Glutamatergic neuron (in vitro differentiated cells): ENCODE results near the gene M6PR. TPM values are rescaled to one million over a fixed set of nuclear protein-coding genes. Genes with fewer than 3 reads are reported as not detected.
"Not testable (repeated sequence)": the region's sequence is repeated elsewhere in the genome, so short reads cannot be mapped to it uniquely, and the experiment has no call there.

Experiments used
- DNase-seq: peaks from one replicate; pipeline ENCODE4 v3.0.0; 2022
- H3K27ac Mint-ChIP-seq: one replicate; pipeline ENCODE4 v1.8.0; 2020; ENCODE audit warnings: mild to moderate bottlenecking, mixed read lengths, inconsistent platforms; ENCODE audit not compliant: unreplicated experiment
- H3K27me3 Mint-ChIP-seq: one replicate; pipeline ENCODE4 v1.8.0; 2020; ENCODE audit warnings: mild to moderate bottlenecking, moderate library complexity, mixed read lengths, inconsistent platforms; ENCODE audit not compliant: unreplicated experiment
- H3K36me3 Mint-ChIP-seq: one replicate; pipeline ENCODE4 v1.8.0; 2020; ENCODE audit warnings: mild to moderate bottlenecking, mixed read lengths, inconsistent platforms; ENCODE audit not compliant: unreplicated experiment
- H3K4me1 Mint-ChIP-seq: one replicate; pipeline ENCODE4 v1.8.0; 2020; ENCODE audit warnings: mild to moderate bottlenecking, low read depth, mixed read lengths, inconsistent platforms; ENCODE audit not compliant: unreplicated experiment
- H3K4me3 Mint-ChIP-seq: one replicate; pipeline ENCODE4 v1.8.0; 2020; ENCODE audit warnings: mild to moderate bottlenecking, mixed read lengths, inconsistent platforms; ENCODE audit not compliant: unreplicated experiment
- H3K9me3 Mint-ChIP-seq: one replicate; pipeline ENCODE4 v1.8.0; 2020; ENCODE audit warnings: mild to moderate bottlenecking, moderate library complexity, mixed read lengths, inconsistent platforms; ENCODE audit not compliant: unreplicated experiment
- CTCF ChIP-seq: fragments of 200-600 bp; sonication (generic); IDR thresholded peaks from one replicate; pipeline ENCODE4 v1.5.0; 2021; ENCODE audit not compliant: partially characterized antibody, unreplicated experiment
- total RNA-seq: library from RNA; stranded (reverse); fragmentation: NEBNext Ultra II Directional; extraction: Animal tissue kit (Norgen Biotek cat#: 25700); gene quantifications from one replicate; pipeline ENCODE4 v1.2.1, GENCODE V29; 2021; ENCODE audit not compliant: unreplicated experiment

The M6PR gene
- total RNA-seq, 1 donor from 2014 or later = 98.8 TPM

- H3K36me3 Mint-ChIP-seq = no peaks in the 10 kb centered on the region
- H3K27me3 Mint-ChIP-seq = no peaks in the 10 kb centered on the region
- TF ChIP-seq CTCF = no peak
- no peak overlapping the region for H3K27ac Mint-ChIP-seq
- H3K4me3 Mint-ChIP-seq = no peak overlapping the region
- no peak for DNase-seq
- H3K4me1 Mint-ChIP-seq = peaks cover 7% of the 10 kb centered on the region
- peaks cover 4% of the 10 kb centered on the region for H3K9me3 Mint-ChIP-seq
Measured at GRCh38 chr12:8946733-8947132, 2.7 kb downstream of the M6PR start.

DNA sequence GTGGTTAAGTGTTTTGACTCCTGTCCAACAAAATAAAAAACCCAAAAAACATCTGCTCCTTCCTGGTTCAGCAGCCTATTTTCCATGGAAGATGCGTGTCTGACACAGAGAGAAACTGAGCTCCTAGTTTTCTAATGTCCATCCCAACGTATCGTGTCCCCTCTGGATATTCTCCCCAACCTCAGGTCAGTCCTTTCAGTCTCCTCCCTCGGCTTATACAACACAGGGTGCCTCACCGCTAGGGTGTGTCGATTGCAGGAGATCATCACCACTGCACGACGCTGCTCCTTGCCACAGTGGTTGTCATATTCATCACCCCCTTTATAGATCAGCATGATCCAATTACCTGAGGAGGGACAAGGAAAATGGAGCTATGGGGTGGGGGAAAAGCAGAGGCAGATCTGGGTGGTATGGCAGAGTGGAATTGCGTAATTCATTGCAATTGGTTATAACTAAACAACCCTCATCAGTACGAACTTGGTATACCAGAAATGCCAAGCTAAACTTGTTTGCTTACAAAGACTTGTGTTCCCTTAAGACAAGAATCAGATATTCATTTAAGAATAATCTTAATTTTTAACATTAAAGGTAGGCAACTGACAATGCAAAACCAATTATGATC lies 5.8 kb downstream of the M6PR start:
- no peak for TF ChIP-seq CTCF
- DNase-seq = no peak
- Mint-ChIP-seq H3K36me3 (no peaks in the 10 kb centered on the region), H3K4me1 (peaks cover 4% of the 10 kb centered on the region), H3K27ac (no peak overlapping the region), H3K27me3 (peaks cover 2% of the 10 kb centered on the region), H3K4me3 (no peak overlapping the region), H3K9me3 (no peaks in the 10 kb centered on the region)

DNA sequence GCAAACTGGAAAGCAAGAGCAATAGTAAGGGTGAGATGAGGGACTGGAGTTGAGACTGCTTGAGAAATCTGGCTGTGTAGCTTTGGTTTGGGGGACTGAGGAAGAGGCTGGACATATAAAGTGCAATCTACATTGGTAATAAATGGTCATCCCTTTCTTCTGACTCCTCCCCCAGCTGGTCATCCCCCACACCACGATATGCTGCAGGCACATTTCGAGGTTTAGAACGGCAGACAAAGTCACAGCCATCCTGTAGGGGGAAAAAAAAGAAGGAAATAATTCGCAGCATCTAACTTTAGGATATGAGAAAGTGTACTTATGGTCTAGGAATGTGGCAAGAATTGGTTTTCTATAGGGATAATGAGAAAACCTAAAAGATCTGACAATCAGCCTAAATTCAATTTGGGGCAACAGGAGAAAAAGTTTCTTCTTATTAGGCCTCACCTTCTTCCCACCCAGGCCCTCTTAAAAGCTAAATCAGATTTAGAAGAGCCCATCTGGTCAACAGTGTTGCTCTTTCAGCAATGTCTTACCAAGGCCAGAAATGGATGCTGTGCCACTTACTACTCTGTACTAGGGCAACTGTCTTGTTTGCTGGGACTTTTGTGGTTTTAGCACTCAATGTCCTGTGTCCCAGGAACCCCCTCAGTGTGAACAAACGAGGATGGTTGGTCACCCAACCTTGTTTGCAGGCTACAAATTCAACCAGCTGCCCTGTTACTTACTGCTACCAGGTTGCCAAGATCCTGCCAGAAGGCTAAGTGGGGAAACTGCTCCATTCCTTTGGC lies 7.6 kb downstream of the M6PR start:
- H3K4me1 Mint-ChIP-seq = no peaks in the 10 kb centered on the region
- H3K27me3 Mint-ChIP-seq = peaks cover 4% of the 10 kb centered on the region
- no peak overlapping the region for H3K27ac Mint-ChIP-seq
- no peak for TF ChIP-seq CTCF
- no peaks in the 10 kb centered on the region for H3K36me3 Mint-ChIP-seq
- H3K9me3 Mint-ChIP-seq = no peaks in the 10 kb centered on the region
- no peak for DNase-seq
- H3K4me3 Mint-ChIP-seq = no peak overlapping the region

DNA sequence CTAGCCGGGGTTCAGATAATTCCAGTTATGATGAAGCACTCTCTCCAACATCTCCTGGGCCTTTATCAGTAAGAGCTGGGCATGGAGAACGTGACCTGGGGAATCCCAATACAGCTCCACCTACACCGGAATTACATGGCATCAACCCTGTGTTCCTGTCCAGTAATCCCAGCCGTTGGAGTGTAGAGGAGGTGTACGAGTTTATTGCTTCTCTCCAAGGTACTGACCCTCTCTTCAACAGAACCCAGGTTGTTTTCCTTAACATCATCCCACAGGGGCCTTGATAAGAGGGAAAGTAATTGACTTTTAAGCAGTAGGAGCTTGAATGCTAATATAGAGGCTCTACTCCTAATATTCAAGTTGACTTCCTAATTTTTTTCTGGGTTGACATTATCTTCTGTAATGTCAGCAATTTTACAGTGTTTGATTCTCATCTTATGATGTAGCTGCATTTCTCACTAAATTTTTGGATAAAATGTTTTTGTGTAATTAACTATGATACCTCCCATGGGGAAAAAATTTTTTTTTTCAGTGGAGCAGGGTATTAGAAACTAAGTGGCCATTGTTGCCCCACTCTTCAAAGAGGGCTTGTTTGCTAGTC lies 11.5 kb downstream of the M6PR start:
- not testable (repeated sequence) for H3K27me3 Mint-ChIP-seq, H3K27ac Mint-ChIP-seq, DNase-seq, H3K4me1 Mint-ChIP-seq, H3K4me3 Mint-ChIP-seq, H3K36me3 Mint-ChIP-seq, H3K9me3 Mint-ChIP-seq

GRCh38 chr12:8936735-8937134 lies 12.7 kb downstream of the M6PR start:
- TF ChIP-seq CTCF = no peak
- Mint-ChIP-seq H3K4me3 (no peak overlapping the region), H3K4me1 (no peaks in the 10 kb centered on the region), H3K9me3 (no peaks in the 10 kb centered on the region), H3K36me3 (no peaks in the 10 kb centered on the region), H3K27me3 (peaks cover 4% of the 10 kb centered on the region), H3K27ac (no peak overlapping the region)
- no peak for DNase-seq

DNA sequence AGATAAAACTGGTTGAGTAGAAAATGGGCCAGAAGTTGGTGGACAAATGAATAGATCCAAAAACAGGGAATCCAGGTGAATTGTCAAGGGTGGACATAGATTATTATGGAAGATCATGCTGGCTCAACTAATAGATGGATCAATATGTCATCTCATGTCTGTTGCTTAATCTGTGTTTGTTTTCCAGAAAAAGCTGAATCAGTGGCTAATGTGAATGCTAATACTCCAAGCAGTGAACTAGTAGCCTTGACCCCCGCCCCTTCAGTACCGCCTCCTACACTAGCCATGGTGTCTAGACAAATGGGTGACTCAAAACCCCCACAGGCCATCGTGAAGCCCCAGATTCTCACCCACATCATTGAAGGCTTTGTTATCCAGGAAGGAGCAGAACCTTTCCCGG lies 15.4 kb downstream of the M6PR start:
- H3K27ac Mint-ChIP-seq, H3K36me3 Mint-ChIP-seq, H3K9me3 Mint-ChIP-seq, DNase-seq, H3K27me3 Mint-ChIP-seq, H3K4me3 Mint-ChIP-seq, H3K4me1 Mint-ChIP-seq: not testable (repeated sequence)

DNA sequence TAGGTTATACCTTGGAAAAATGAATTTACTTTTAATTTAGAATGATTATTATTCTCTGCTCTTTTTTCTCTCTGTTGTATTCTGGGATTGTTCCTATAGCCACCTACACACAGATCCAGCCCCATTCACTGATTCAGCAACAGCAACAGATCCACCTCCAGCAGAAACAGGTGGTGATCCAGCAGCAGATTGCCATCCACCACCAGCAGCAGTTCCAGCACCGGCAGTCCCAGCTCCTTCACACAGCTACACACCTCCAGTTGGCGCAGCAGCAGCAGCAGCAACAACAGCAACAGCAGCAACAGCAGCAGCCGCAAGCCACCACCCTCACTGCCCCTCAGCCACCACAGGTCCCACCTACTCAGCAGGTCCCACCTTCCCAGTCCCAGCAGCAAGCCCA lies 17.0 kb downstream of the M6PR start:
- H3K9me3 Mint-ChIP-seq, H3K27me3 Mint-ChIP-seq, H3K27ac Mint-ChIP-seq, H3K36me3 Mint-ChIP-seq, DNase-seq, H3K4me3 Mint-ChIP-seq, H3K4me1 Mint-ChIP-seq: not testable (repeated sequence)

DNA sequence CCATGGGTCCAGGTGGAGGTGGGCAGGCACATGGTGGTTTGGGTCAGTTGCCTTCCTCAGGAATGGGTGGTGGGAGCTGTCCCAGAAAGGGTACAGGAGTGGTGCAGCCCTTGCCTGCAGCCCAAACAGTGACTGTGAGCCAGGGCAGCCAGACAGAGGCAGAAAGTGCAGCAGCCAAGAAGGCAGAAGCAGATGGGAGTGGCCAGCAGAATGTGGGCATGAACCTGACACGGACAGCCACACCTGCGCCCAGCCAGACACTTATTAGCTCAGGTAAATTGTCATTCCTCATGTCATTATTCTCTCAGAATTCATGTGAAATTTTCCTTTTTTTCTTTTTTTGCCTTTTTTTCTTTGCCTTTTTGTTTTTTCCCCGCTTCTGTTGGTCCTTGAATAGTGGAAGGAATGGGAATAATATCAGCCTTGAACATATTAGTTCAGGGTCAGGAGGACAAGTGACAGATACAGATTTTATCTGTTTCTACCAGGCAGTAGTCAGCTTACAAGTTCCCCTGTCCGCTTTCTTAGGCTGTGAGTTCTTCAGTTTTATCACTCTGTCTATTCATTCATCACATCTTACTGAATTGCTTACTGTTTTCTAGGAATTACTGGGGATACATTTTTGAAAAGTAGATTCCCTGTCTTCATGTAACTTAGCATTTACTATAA lies 18.7 kb downstream of the M6PR start:
- H3K27ac Mint-ChIP-seq, H3K4me1 Mint-ChIP-seq, H3K9me3 Mint-ChIP-seq, H3K27me3 Mint-ChIP-seq, DNase-seq, H3K36me3 Mint-ChIP-seq, H3K4me3 Mint-ChIP-seq: not testable (repeated sequence)
